K562 (cell line): ENCODE measurements around the gene SHLD1. TPM values are rescaled to one million over a fixed set of nuclear protein-coding genes. Genes with fewer than 3 reads are reported as not detected.

Experiments used
- ATAC-seq: fragments of 200-7000 bp; cut with Tn5 transposase; 3 replicates; pipeline ENCODE4 v1.9.1; 2020; ENCODE audit warnings: moderate library complexity
- BruUV-seq: library from RNA; stranded (reverse); fragments of 400-500 nt; replicated peaks from 2 replicates; lab custom pipeline; 2021; lab: Mats Ljungman, UMichigan
- CTCF ChIA-PET: fragments of 300-600 bp; formaldehyde crosslinking; extraction: SDS; loops from one replicate; lab custom pipeline; 2021; ENCODE audit warnings: low intra/inter-chr PET ratio; lab: Yijun Ruan, JAX
- POLR2A ChIA-PET: fragments of 300-600, 350-650 bp; sonication (Branson Sonifier 250); formaldehyde crosslinking; extraction: SDS; loops from one replicate; lab custom pipeline; 2021; ENCODE audit warnings: antibody characterized with exemption, inconsistent platforms; lab: Yijun Ruan, JAX
- DNase-seq, 4 experiments: peaks; one replicate each; pipeline versions ENCODE4 v3.0.0 to v3.0.0-alpha.2; 2011 to 2018; ENCODE audit warnings: low spot score in 3 of 4, mixed read lengths in 3 of 4; ENCODE audit errors: extremely low read depth in 1 of 4
- FAIRE-seq: peaks from 2 replicates; lab custom pipeline; 2011; peaks lifted over from hg19 to GRCh38; lab: Jason Lieb, UNC
- H2AFZ ChIP-seq: 2 replicates; pipeline ENCODE4 v1.6.0; 2011; ENCODE audit warnings: low read depth, low read length, control low read depth, inconsistent platforms
- H3K27ac ChIP-seq: fragments of 200-600 bp; 3 replicates; pipeline ENCODE4 v1.8.0; 2011; ENCODE audit warnings: low read depth, mild to moderate bottlenecking, control low read depth, inconsistent platforms, low read length, moderate library complexity, mixed read lengths; ENCODE audit errors: extremely low read depth
- H3K27me3 ChIP-seq, 2 experiments: fragments of 300-600 bp in 1 of 2; 2 replicates in 1 of 2; 3 replicates in 1 of 2; pipeline versions ENCODE4 v1.6.0 to v1.8.0; 2011; ENCODE audit warnings: inconsistent platforms in 2 of 2, low read length in 2 of 2, mild to moderate bottlenecking in 1 of 2, mixed read lengths in 1 of 2, moderate library complexity in 1 of 2; ENCODE audit not compliant: control insufficient read depth in 2 of 2, insufficient read depth in 2 of 2
- H3K36me3 ChIP-seq: fragments of 300-600 bp; 3 replicates; pipeline ENCODE4 v1.8.0; 2011; ENCODE audit warnings: mild to moderate bottlenecking, low read length, inconsistent platforms; ENCODE audit not compliant: control insufficient read depth, insufficient read depth
- H3K4me1 ChIP-seq, 2 experiments: fragments of 200-600 bp in 1 of 2; replicated peaks in 1 of 2; 2 replicates in 1 of 2; 3 replicates in 1 of 2; pipeline versions ENCODE4 v1.5.1 to v1.8.0; 2011; ENCODE audit warnings: inconsistent platforms in 2 of 2, low read length in 2 of 2, mild to moderate bottlenecking in 1 of 2, mixed read lengths in 1 of 2, moderate library complexity in 1 of 2; ENCODE audit not compliant: control insufficient read depth in 2 of 2, insufficient read depth in 2 of 2
- H3K4me2 ChIP-seq: 2 replicates; pipeline ENCODE4 v1.6.1; 2011; ENCODE audit warnings: low read length, control low read depth, inconsistent platforms, mixed read lengths; ENCODE audit not compliant: insufficient read depth
- H3K4me3 ChIP-seq: fragments of 200-600 bp; sonication (generic), shearing (Covaris generic); 2 replicates; pipeline ENCODE4 v1.5.1; 2016; ENCODE audit warnings: control low read depth, inconsistent platforms
- H3K79me2 ChIP-seq: fragments of 200-600 bp; 3 replicates; pipeline ENCODE4 v1.8.0; 2011; ENCODE audit warnings: low read length, inconsistent platforms; ENCODE audit not compliant: control insufficient read depth, insufficient read depth
- H3K9ac ChIP-seq, 2 experiments: 2 replicates each; pipeline versions ENCODE4 v1.6.0 to v1.6.1; 2011; ENCODE audit warnings: low read depth in 2 of 2, low read length in 2 of 2, control low read depth in 1 of 2, inconsistent platforms in 1 of 2, mild to moderate bottlenecking in 1 of 2, mixed read lengths in 1 of 2; ENCODE audit not compliant: insufficient read depth in 1 of 2
- H3K9me1 ChIP-seq: one replicate; pipeline ENCODE4 v1.6.0; 2011; ENCODE audit warnings: inconsistent platforms, mild to moderate bottlenecking, low read length, moderate library complexity; ENCODE audit not compliant: control insufficient read depth, insufficient read depth
- H3K9me3 ChIP-seq: replicated peaks from 2 replicates; pipeline ENCODE4 v1.5.1; 2011; ENCODE audit warnings: low read depth, low read length, inconsistent platforms; ENCODE audit not compliant: control insufficient read depth, insufficient read depth
- H4K20me1 ChIP-seq: replicated peaks from 2 replicates; pipeline ENCODE4 v1.6.1; 2011; ENCODE audit warnings: low read length, inconsistent platforms, mixed read lengths; ENCODE audit not compliant: control insufficient read depth, insufficient read depth
- ATF7 ChIP-seq: fragments of 450-650 bp; IDR thresholded peaks from 2 replicates; pipeline ENCODE4 v1.7.1; 2014; ENCODE audit warnings: mild to moderate bottlenecking, moderate library complexity
- DPF2 ChIP-seq: fragments of 450-650 bp; IDR thresholded peaks from 2 replicates; pipeline ENCODE4 v1.6.1; 2016
- FOXK1 ChIP-seq: sonication (generic); formaldehyde crosslinking; IDR thresholded peaks from 2 replicates; pipeline ENCODE4 v1.8.0; 2022; ENCODE audit warnings: missing genetic modification reagents, mild to moderate bottlenecking, borderline replicate concordance
- GATA2 ChIP-seq: sonication (generic); formaldehyde crosslinking; IDR thresholded peaks from 2 replicates; pipeline ENCODE4 v1.4.0; 2020; ENCODE audit warnings: mild to moderate bottlenecking, missing genetic modification reagents
- HDAC1 ChIP-seq, 2 experiments: fragments of 450-650 bp; IDR thresholded peaks; 2 replicates each; pipeline ENCODE4 v1.6.1; 2016 to 2017; ENCODE audit warnings: inconsistent platforms in 1 of 2, mild to moderate bottlenecking in 1 of 2, moderate library complexity in 1 of 2
- HNRNPL ChIP-seq: fragments of 200-400 bp; formaldehyde crosslinking; IDR thresholded peaks from 2 replicates; pipeline ENCODE4 v1.6.1; 2017; ENCODE audit warnings: low read depth, mild to moderate bottlenecking, low read length
- LEF1 ChIP-seq: fragments of 450-650 bp; IDR thresholded peaks from 2 replicates; pipeline ENCODE4 v1.6.1; 2016; ENCODE audit warnings: mild to moderate bottlenecking
- NR3C1 ChIP-seq: sonication (generic); formaldehyde crosslinking; IDR thresholded peaks from 2 replicates; pipeline ENCODE4 v1.8.1; 2022; ENCODE audit warnings: missing genetic modification reagents
- RBM25 ChIP-seq: fragments of 200-400 bp; formaldehyde crosslinking; IDR thresholded peaks from 2 replicates; pipeline ENCODE4 v1.6.1; 2018; ENCODE audit warnings: low read length, low read depth, moderate library complexity; ENCODE audit not compliant: severe bottlenecking
- SMARCA4 ChIP-seq: fragments of 450-650 bp; IDR thresholded peaks from 2 replicates; pipeline ENCODE4 v1.6.1; 2016
- XRCC5 ChIP-seq: fragments of 200-400 bp; formaldehyde crosslinking; IDR thresholded peaks from 2 replicates; pipeline ENCODE4 v1.6.1; 2017; ENCODE audit warnings: low read depth, mild to moderate bottlenecking, low read length
- WGBS: fragments of 100-300 bp; shearing (Covaris generic); methylation state at CpG from one replicate; pipeline ENCODE4 v1.1.6; 2016; ENCODE audit warnings: low coverage, mixed read lengths; ENCODE audit not compliant: insufficient coverage; ENCODE audit errors: missing lambda C conversion rate; 5-methylcytosine and 5-hydroxymethylcytosine counted together
- in situ Hi-C: fragments of 300-500 bp; cut with MboI; formaldehyde crosslinking; loops from 4 replicates; pipeline ENCODE4 v1.15.0; 2018; ENCODE audit warnings: inconsistent platforms, mixed read lengths
- intact Hi-C: fragments of 100-400 bp; cut with micrococcal nuclease; formaldehyde crosslinking; loops from 2 replicates; pipeline ENCODE4 v1.14.2; 2022
- polyA plus RNA-seq, 8 experiments: library from polyadenylated mRNA; depleted of rRNA in 4 of 8; stranded (reverse) in 5 of 8; unstranded in 3 of 8; fragments of >200 nt; fragmentation: Nextera tagmentation in 2 of 8; fragmentation: Illumina TruSeq in 1 of 8; extraction: Ambion mirVana in 2 of 8; extraction: Trizol in 1 of 8; gene quantifications; 2 replicates each; pipeline versions ENCODE4 v1.2.1 to v1.2.3, GENCODE V29; 2011 to 2014; ENCODE audit warnings: inconsistent platforms in 1 of 8, missing spikeins in 1 of 8
- total RNA-seq, 7 experiments: library from RNA; depleted of rRNA in 6 of 7; stranded (reverse); fragments of >200 nt in 6 of 7; fragmentation: Illumina TruSeq in 2 of 7; extraction: Trizol in 2 of 7; gene quantifications; 2 replicates each; pipeline versions ENCODE4 v1.2.1 to v1.2.3, GENCODE V29; 2011 to 2021; ENCODE audit warnings: low replicate concordance in 1 of 7
- TF ChIP-seq, protein P1 (sequence below): sonication (generic); formaldehyde crosslinking; IDR thresholded peaks from 2 replicates; pipeline ENCODE4 v1.8.0; 2023; ENCODE audit warnings: mild to moderate bottlenecking, missing genetic modification reagents
- TF ChIP-seq, protein P2 (sequence below): sonication (generic); formaldehyde crosslinking; IDR thresholded peaks from 2 replicates; pipeline ENCODE4 v1.8.0; 2022; ENCODE audit warnings: mild to moderate bottlenecking, missing genetic modification reagents

The SHLD1 gene
- total and polyA plus RNA-seq, 9 of the 15 experiments (the other 6 are each of a cell fraction or from before 2014, with no cell fraction given): 3.7 to 21.6 (median 8.2) TPM

DNA sequence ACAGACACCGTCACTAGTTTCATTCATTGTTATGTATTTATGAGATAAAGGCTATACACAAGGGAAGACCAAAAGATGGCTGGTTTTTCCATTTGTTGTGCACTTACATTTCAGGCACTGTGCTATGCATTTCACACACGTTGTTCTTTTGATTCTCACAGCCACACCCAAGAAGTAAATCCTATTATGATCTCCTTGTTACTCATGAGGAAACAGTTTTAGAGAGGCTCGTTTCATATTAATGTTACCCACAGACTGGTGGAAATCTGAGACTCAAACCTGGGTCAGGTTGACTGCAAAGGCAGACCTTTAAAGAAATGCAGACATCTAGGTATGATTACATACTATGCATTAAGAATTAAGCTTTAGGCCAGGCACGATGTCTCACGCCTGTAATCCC lies 34.9 kb downstream of the SHLD1 start:
- no peak for DNase-seq
- ATAC-seq: peak; percentile 28
- Histone ChIP-seq H4K20me1 (no peaks in the 10 kb centered on the region), H3K27ac (peak overlapping the region; percentile 79), H2AFZ (no peak overlapping the region; the same call in 1 of the 2 replicates), H3K36me3 (peaks cover 3% of the 10 kb centered on the region; the same call in 1 of the 3 replicates), H3K79me2 (no peaks in the 10 kb centered on the region; the same call in 2 of the 3 replicates), H3K4me1 (peaks cover 42 to 43% of the 10 kb centered on the region in 2 experiments), H3K9ac (peak overlapping the region in 1 of 2 experiments; percentile 37; a peak in 2 of 4 replicates), H3K4me3 (no peak overlapping the region), H3K9me1 (no peaks in the 10 kb centered on the region), H3K9me3 (no peaks in the 10 kb centered on the region), H3K4me2 (peak overlapping the region; percentile 55), H3K27me3 (no peaks in the 10 kb centered on the region)
- ChIA-PET CTCF (no interaction called here), POLR2A (interaction anchor here (1.0 to 2.5 kb wide), 7 partner anchors 10 to 234 kb away, joined by 3 to 8 read pairs (median 4); no protein-coding TSS in a partner anchor)
- no TSS peak for BruUV-seq
- TF ChIP-seq DPF2 (0 out of 2 replicates have a peak, but pooled peaks have one; percentile 46), HNRNPL (no peak), GATA2 (CRISPR knock-in tag) (peak; percentile 7; the same call in 1 of the 2 replicates), LEF1 (no peak; the same call in 1 of the 2 replicates), ATF7 (0 out of 2 replicates have a peak, but pooled peaks have one; percentile 11), XRCC5 (no peak), FOXK1 (CRISPR knock-in tag) (no peak), SMARCA4 (0 out of 2 replicates have a peak, but pooled peaks have one; percentile 7), HDAC1 (IDR thresholded peaks at IDR 0.05) (no peak), RBM25 (peak; percentile 50), NR3C1 (no peak)
- TF ChIP-seq, protein P1, sequence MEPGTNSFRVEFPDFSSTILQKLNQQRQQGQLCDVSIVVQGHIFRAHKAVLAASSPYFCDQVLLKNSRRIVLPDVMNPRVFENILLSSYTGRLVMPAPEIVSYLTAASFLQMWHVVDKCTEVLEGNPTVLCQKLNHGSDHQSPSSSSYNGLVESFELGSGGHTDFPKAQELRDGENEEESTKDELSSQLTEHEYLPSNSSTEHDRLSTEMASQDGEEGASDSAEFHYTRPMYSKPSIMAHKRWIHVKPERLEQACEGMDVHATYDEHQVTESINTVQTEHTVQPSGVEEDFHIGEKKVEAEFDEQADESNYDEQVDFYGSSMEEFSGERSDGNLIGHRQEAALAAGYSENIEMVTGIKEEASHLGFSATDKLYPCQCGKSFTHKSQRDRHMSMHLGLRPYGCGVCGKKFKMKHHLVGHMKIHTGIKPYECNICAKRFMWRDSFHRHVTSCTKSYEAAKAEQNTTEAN: 0 out of 2 replicates have a peak, but pooled peaks have one; percentile 1
- TF ChIP-seq, protein P2, sequence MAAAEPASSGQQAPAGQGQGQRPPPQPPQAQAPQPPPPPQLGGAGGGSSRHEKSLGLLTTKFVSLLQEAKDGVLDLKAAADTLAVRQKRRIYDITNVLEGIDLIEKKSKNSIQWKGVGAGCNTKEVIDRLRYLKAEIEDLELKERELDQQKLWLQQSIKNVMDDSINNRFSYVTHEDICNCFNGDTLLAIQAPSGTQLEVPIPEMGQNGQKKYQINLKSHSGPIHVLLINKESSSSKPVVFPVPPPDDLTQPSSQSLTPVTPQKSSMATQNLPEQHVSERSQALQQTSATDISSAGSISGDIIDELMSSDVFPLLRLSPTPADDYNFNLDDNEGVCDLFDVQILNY (CRISPR knock-in tag): 0 out of 2 replicates have a peak, but pooled peaks have one; percentile 38
- intact Hi-C loops (loop anchor here (2.0 to 10.0 kb wide), 6 partner anchors 24 to 292 kb away; partner anchors contain the start of gene SHLD1), in situ Hi-C loops (loop anchor here (25.0 kb wide), 1 partner anchor 223 kb away; no protein-coding TSS in a partner anchor)
- 7% methylated on average over 5 of the region's 5 CpGs for WGBS
- no peak for FAIRE-seq
